Epithelial cell of proximal tubule (primary cell): ENCODE data around the gene ACSF3. TPM values are rescaled to one million over a fixed set of nuclear protein-coding genes. Genes with fewer than 3 reads are reported as not detected.

Experiments used
- DNase-seq: peaks from one replicate; pipeline ENCODE4 v3.0.0-alpha.2; 2011; ENCODE audit warnings: low read depth
- H3K4me3 ChIP-seq: 2 replicates; pipeline ENCODE4 v1.5.1; 2011; ENCODE audit warnings: low read depth, mild to moderate bottlenecking, low read length
- CTCF ChIP-seq: conservative IDR thresholded peaks from 2 replicates; pipeline ENCODE4 v1.5.1; 2012; ENCODE audit warnings: low read depth, mild to moderate bottlenecking, low read length
- total RNA-seq: library from RNA; depleted of rRNA; stranded (reverse); fragments of >200 nt; gene quantifications from 2 replicates; pipeline ENCODE4 v1.2.3, GENCODE V29; 2015

The ACSF3 gene
- total RNA-seq, 1 donor from 2014 or later = 16.5 TPM

- DNase-seq = no peak
- no peak overlapping the region for H3K4me3 ChIP-seq
- TF ChIP-seq CTCF = no peak
Observed at GRCh38 chr16:89141884-89142267, 48.2 kb downstream of the ACSF3 start.

- no peak for DNase-seq
Observed at GRCh38 chr16:89142474-89143195, 49.0 kb downstream of the ACSF3 start.

GRCh38 chr16:89143201-89143741 is 49.6 kb downstream of the ACSF3 start:
- no peak for DNase-seq
- no peak overlapping the region for H3K4me3 ChIP-seq
- no peak for TF ChIP-seq CTCF

More at GRCh38 chr16:89142474-89143195, 49.0 kb downstream of the ACSF3 start:
- no peak for TF ChIP-seq CTCF
- no peak overlapping the region for H3K4me3 ChIP-seq

- DNase-seq = no peak
- no peak for TF ChIP-seq CTCF
- H3K4me3 ChIP-seq = no peak overlapping the region
Observed at GRCh38 chr16:89143911-89144675, 50.4 kb downstream of the ACSF3 start.

- DNase-seq = no peak
- no peak for TF ChIP-seq CTCF
- no peak overlapping the region for H3K4me3 ChIP-seq
Observed at GRCh38 chr16:89144681-89145080, 51.0 kb downstream of the ACSF3 start.

GRCh38 chr16:89145406-89146161 is 51.9 kb downstream of the ACSF3 start:
- TF ChIP-seq CTCF = no peak
- no peak overlapping the region for H3K4me3 ChIP-seq
- no peak for DNase-seq
